ENCODE data around the gene ABHD16A. TPM values are rescaled to one million over a fixed set of nuclear protein-coding genes. Genes with fewer than 3 reads are reported as not detected.

The ABHD16A gene
- total and polyA plus RNA-seq, 2 of the 13 experiments (the other 11 are each of a cell fraction or from before 2014, with no cell fraction given): 43.5 to 45.4 TPM

DNA sequence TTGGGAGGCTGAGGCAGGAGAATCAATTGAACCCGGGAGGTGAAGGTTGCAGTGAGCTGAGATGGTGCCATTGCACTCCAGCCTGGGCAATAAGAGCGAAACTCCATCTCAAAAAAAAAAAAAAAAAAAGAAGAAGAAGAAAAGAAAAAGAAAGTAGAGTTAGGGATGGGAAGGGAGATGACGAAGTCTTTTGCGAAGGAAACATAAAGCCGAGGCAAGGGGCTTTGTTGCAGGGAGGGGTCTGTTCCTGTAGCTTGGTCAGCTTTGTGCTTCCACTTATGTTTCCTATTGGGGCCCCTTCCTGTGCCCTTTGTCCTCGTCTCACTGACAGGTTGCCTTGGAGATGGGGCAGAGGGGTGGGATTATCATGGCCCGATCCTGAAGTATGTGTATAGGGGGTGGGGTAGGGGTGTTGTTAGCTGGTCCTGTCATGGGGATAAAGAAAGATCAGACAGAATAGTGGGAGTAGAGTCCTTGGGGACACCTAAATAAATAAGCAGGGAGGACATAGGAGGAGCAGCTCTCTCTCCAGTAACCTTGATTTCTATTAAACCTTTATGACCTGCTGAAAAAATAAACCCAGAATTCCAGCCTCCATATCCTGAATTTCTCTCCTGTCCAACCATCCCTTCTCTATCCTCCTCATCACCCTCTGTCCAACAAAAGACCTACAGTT is 34.3 kb upstream of the ABHD16A start (continued):
- TF ChIP-seq, protein P1, sequence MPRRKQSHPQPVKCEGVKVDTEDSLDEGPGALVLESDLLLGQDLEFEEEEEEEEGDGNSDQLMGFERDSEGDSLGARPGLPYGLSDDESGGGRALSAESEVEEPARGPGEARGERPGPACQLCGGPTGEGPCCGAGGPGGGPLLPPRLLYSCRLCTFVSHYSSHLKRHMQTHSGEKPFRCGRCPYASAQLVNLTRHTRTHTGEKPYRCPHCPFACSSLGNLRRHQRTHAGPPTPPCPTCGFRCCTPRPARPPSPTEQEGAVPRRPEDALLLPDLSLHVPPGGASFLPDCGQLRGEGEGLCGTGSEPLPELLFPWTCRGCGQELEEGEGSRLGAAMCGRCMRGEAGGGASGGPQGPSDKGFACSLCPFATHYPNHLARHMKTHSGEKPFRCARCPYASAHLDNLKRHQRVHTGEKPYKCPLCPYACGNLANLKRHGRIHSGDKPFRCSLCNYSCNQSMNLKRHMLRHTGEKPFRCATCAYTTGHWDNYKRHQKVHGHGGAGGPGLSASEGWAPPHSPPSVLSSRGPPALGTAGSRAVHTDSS (CRISPR knock-in tag; conservative IDR thresholded peaks at IDR 0.05): no peak
- no peak for TF ChIP-seq ZNF629 (CRISPR knock-in tag; conservative IDR thresholded peaks at IDR 0.05)
- TF ChIP-seq KAT7 (CRISPR knock-in tag; IDR thresholded peaks at IDR 0.05; ENCODE audit: borderline replicate concordance): no peak
- no peak for TF ChIP-seq PAF1 (CRISPR knock-in tag; IDR thresholded peaks at IDR 0.05)
- TF ChIP-seq ZNF441 (CRISPR knock-in tag; IDR thresholded peaks at IDR 0.05; ENCODE audit: borderline replicate concordance): no peak
- TF ChIP-seq ZNF101 (CRISPR knock-in tag; IDR thresholded peaks at IDR 0.05; ENCODE audit: borderline replicate concordance, low read depth): no peak
- TF ChIP-seq XRCC5 (optimal IDR thresholded peaks at IDR 0.05; ENCODE audit: low read length): no peak
- no peak for TF ChIP-seq AGO2 (optimal IDR thresholded peaks at IDR 0.05; ENCODE audit: low read depth, low read length)
- TF ChIP-seq NFRKB (IDR thresholded peaks at IDR 0.05): no peak
- TF ChIP-seq, protein P2, sequence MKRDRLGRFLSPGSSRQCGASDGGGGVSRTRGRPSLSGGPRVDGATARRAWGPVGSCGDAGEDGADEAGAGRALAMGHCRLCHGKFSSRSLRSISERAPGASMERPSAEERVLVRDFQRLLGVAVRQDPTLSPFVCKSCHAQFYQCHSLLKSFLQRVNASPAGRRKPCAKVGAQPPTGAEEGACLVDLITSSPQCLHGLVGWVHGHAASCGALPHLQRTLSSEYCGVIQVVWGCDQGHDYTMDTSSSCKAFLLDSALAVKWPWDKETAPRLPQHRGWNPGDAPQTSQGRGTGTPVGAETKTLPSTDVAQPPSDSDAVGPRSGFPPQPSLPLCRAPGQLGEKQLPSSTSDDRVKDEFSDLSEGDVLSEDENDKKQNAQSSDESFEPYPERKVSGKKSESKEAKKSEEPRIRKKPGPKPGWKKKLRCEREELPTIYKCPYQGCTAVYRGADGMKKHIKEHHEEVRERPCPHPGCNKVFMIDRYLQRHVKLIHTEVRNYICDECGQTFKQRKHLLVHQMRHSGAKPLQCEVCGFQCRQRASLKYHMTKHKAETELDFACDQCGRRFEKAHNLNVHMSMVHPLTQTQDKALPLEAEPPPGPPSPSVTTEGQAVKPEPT (CRISPR knock-in tag; IDR thresholded peaks at IDR 0.05; ENCODE audit: low read depth): no peak
- TF ChIP-seq ZNF3 (CRISPR knock-in tag; IDR thresholded peaks at IDR 0.05): peak; percentile 70; the same call in 1 of the 2 replicates
- peak; percentile 90 for TF ChIP-seq NCOA2 (CRISPR knock-in tag; IDR thresholded peaks at IDR 0.05)
- no peak for TF ChIP-seq ZNF674 (CRISPR knock-in tag; IDR thresholded peaks at IDR 0.05; ENCODE audit: low read depth)
- TF ChIP-seq, protein P3, sequence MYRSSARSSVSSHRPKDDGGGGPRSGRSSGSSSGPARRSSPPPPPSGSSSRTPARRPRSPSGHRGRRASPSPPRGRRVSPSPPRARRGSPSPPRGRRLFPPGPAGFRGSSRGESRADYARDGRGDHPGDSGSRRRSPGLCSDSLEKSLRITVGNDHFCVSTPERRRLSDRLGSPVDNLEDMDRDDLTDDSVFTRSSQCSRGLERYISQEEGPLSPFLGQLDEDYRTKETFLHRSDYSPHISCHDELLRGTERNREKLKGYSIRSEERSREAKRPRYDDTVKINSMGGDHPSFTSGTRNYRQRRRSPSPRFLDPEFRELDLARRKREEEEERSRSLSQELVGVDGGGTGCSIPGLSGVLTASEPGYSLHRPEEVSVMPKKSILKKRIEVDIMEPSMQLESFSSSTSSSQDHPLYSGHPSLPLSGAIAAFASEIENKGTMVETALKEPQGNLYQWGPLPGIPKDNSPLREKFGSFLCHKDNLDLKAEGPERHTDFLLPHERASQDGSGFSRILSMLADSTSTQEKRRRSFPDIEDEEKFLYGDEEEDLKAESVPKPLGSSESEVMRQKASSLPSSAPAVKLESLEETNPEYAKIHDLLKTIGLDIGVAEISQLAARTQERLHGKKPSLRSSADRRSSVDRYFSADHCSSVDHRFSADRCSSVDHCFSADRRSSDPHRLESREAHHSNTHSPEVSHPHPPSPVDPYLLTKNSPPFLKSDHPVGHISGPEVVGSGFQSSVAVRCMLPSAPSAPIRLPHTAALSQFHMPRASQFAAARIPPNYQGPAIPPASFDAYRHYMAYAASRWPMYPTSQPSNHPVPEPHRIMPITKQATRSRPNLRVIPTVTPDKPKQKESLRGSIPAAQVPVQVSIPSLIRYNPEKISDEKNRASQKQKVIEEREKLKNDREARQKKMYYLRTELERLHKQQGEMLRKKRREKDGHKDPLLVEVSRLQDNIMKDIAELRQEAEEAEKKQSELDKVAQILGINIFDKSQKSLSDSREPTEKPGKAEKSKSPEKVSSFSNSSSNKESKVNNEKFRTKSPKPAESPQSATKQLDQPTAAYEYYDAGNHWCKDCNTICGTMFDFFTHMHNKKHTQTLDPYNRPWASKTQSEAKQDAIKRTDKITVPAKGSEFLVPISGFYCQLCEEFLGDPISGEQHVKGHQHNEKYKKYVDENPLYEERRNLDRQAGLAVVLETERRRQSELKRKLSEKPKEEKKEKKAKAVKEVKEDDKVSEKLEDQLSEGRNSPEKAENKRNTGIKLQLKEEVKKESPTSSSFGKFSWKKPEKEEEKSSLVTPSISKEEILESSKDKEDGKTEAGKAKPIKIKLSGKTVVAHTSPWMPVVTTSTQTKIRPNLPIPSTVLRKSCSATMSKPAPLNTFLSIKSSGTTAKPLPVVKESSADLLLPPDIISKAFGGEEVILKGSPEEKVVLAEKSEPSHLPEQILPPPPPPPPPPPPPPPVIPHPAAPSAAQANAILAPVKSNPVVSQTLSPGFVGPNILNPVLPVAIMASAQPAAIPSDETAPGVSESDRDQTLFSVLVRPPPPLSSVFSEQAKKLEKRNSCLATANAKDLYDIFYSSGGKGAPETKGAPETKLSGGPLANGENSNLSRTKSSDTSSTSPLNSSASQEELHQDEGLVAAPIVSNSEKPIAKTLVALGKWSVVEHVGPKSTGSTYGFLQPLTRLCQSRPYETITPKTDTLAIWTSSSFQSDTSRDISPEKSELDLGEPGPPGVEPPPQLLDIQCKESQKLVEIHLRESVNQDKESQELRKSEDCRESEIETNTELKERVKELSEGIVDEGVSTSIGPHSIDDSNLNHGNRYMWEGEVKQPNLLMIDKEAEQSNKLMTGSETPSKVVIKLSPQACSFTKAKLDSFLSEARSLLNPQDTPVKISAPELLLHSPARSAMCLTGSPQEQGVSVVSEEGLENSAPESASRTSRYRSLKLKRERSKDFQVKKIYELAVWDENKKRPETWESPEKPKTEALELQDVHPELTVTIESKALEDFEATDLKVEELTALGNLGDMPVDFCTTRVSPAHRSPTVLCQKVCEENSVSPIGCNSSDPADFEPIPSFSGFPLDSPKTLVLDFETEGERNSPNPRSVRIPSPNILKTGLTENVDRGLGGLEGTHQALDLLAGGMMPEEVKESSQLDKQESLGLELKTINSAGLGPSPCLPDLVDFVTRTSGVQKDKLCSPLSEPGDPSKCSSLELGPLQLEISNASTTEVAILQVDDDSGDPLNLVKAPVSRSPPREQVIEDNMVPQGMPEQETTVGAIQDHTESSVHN (CRISPR knock-in tag; IDR thresholded peaks at IDR 0.05): no peak
- peak; percentile 99 for TF ChIP-seq PITX1 (CRISPR knock-in tag; IDR thresholded peaks at IDR 0.05)
- TF ChIP-seq, protein P4, sequence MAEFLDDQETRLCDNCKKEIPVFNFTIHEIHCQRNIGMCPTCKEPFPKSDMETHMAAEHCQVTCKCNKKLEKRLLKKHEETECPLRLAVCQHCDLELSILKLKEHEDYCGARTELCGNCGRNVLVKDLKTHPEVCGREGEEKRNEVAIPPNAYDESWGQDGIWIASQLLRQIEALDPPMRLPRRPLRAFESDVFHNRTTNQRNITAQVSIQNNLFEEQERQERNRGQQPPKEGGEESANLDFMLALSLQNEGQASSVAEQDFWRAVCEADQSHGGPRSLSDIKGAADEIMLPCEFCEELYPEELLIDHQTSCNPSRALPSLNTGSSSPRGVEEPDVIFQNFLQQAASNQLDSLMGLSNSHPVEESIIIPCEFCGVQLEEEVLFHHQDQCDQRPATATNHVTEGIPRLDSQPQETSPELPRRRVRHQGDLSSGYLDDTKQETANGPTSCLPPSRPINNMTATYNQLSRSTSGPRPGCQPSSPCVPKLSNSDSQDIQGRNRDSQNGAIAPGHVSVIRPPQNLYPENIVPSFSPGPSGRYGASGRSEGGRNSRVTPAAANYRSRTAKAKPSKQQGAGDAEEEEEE (CRISPR knock-in tag; IDR thresholded peaks at IDR 0.05; ENCODE audit: borderline replicate concordance): no peak
- TF ChIP-seq ZIK1 (CRISPR knock-in tag; IDR thresholded peaks at IDR 0.05; ENCODE audit: borderline replicate concordance, low read depth): 0 out of 2 replicates have a peak, but pooled peaks have one; percentile 66
